ENCODE data around the gene ELK3.

The ELK3 gene

DNA sequence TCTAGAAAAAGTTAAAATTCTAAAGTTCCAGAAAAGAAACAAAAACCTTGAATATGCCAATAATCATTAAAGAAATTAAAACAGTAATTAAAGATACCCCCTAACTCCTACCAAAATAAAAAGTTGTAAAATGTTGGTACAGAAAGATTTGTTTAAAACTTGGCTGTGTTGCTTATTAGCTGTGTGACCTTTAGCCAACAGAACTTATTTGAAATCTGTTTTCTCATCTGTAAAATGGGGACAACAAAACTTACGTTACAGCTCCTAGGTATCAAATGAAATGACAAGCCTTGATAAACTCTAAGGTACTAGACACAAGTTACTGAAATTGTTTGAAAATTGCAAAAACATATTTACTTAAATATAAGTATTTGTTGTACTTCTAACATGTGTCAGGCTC, 71.7 kb downstream of the ELK3 start:
- DNase-seq (ENCODE audit: low read depth, low spot score): no peak
- TF ChIP-seq, protein P1, sequence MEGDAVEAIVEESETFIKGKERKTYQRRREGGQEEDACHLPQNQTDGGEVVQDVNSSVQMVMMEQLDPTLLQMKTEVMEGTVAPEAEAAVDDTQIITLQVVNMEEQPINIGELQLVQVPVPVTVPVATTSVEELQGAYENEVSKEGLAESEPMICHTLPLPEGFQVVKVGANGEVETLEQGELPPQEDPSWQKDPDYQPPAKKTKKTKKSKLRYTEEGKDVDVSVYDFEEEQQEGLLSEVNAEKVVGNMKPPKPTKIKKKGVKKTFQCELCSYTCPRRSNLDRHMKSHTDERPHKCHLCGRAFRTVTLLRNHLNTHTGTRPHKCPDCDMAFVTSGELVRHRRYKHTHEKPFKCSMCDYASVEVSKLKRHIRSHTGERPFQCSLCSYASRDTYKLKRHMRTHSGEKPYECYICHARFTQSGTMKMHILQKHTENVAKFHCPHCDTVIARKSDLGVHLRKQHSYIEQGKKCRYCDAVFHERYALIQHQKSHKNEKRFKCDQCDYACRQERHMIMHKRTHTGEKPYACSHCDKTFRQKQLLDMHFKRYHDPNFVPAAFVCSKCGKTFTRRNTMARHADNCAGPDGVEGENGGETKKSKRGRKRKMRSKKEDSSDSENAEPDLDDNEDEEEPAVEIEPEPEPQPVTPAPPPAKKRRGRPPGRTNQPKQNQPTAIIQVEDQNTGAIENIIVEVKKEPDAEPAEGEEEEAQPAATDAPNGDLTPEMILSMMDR (IDR thresholded peaks at IDR 0.05; ENCODE audit: low read depth, low read length): no peak
- in situ Hi-C loops (cut with HindIII; ENCODE audit: low sequenced_read_pairs): no loop called here
- H3K4me3 ChIP-seq (ENCODE audit: low read depth, low read length): no peak overlapping the region

- no peak overlapping the region for H3K4me3 ChIP-seq (ENCODE audit: low read depth, low read length)
- in situ Hi-C loops (cut with HindIII; ENCODE audit: low sequenced_read_pairs): no loop called here
- DNase-seq (ENCODE audit: low read depth, low spot score): no peak
- TF ChIP-seq, protein P1 (IDR thresholded peaks at IDR 0.05; ENCODE audit: low read depth, low read length): no peak
These were observed 72.1 kb downstream of the ELK3 start for GRCh38 chr12:96266238-96266637.

DNA sequence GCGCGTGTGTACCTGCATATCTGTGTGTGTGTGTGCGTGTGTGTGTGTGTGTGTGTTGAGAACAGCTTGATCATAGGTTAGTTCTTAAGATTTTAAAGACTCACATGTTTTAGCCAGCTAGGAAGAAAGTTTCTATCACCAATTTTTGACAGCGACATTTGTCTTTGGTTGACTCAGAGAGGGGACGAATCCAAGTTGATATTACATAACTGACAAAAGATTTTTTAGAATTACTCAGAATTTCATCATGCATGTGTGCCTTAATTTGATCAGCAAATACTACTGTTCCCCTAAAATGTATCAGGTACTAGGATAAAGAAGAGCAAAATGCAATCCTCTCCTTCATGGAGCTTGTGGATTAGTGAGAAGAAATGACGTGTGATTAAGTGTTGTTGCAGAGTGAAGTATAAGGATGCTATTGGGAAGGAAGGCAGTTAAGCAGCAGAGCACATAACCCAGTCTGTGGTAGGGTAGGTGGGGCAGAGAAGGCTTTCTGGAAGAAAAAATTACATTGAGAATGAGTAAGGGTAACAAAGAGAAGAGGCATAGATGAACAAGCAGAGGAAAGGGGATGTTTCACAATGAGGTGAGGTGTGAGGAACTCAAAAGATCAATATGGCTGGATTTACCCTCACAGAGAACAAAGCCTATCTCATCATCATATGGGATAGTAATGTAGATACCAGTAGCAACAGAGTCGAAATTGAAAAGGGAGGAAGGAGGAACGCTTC, 77.5 kb downstream of the ELK3 start:
- TF ChIP-seq, protein P1 (IDR thresholded peaks at IDR 0.05; ENCODE audit: low read depth, low read length): no peak
- no peak overlapping the region for H3K4me3 ChIP-seq (ENCODE audit: low read depth, low read length)
- DNase-seq (ENCODE audit: low read depth, low spot score): no peak
- in situ Hi-C loops (cut with HindIII; ENCODE audit: low sequenced_read_pairs): no loop called here

DNA sequence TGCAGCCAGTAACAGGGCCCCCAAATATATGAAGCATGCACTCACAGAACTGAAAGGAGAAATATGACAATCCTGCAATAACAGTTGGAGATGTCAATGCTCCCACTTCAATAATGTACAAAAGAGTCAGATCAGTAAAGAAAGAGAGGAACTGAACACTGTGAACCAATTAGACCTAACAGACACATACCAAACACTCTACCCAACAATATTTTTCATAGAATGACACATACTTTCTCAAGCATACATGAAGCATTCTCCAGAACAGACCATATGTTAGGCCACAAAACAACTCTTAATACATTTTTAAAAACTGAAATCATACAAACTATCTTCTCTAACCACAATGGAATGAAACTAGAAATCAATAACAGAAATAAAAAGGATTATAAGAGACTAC, 80.2 kb downstream of the ELK3 start:
- TF ChIP-seq, protein P1 (IDR thresholded peaks at IDR 0.05; ENCODE audit: low read depth, low read length): no peak
- no peak overlapping the region for H3K4me3 ChIP-seq (ENCODE audit: low read depth, low read length)
- in situ Hi-C loops (cut with HindIII; ENCODE audit: low sequenced_read_pairs): no loop called here
- peak; percentile 42 for DNase-seq (ENCODE audit: low read depth, low spot score)

DNA sequence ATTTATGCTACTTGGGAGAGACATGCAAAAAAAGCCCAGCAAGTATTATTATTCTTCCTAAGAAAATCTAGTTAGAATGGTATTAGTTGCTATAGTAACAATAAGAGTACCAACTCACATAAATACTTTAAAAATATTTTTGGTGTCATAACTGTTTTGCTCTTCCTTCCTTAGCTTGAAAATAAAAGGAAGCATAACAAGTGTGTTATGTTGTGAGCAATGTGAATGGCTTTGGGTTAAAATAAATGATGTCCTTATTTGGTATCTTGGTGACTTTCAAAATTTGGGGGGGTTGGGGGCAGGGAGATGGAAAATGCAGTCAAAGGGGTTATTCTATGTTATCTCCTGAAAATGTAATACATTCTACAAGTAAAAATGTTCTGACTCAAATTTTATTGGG, 91.0 kb downstream of the ELK3 start:
- TF ChIP-seq, protein P1 (IDR thresholded peaks at IDR 0.05; ENCODE audit: low read depth, low read length): no peak
- DNase-seq (ENCODE audit: low read depth, low spot score): no peak
- in situ Hi-C loops (cut with HindIII; ENCODE audit: low sequenced_read_pairs): no loop called here
- H3K4me3 ChIP-seq (ENCODE audit: low read depth, low read length): no peak overlapping the region

DNA sequence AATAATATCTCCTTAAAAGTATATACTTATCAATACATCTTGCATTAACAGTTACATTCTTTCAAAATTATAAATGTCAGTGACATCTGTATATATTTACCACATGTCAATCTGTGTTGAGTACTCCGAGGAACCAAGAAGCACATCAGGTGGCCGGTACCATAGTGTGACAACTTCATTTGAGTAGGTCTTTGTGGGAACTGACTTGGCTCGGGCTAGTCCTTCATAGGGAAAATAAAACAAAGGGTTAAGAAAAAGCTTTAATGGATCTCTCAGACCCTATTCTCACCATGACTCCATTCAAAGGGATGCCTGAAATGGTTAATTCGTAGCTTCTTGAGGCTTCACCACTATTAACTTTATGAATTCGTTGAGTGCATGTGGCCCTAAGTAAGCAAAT, 94.9 kb downstream of the ELK3 start:
- no peak overlapping the region for H3K4me3 ChIP-seq (ENCODE audit: low read depth, low read length)
- TF ChIP-seq, protein P1 (IDR thresholded peaks at IDR 0.05; ENCODE audit: low read depth, low read length): no peak
- in situ Hi-C loops (cut with HindIII; ENCODE audit: low sequenced_read_pairs): no loop called here
- no peak for DNase-seq (ENCODE audit: low read depth, low spot score)

All from astrocyte of the spinal cord (primary cell).